ENCODE measurements around the gene AKT1. TPM values are rescaled to one million over a fixed set of nuclear protein-coding genes. Genes with fewer than 3 reads are reported as not detected.

Gene AKT1
- total RNA-seq, 1 experiment from 2014 or later = 118 TPM

- Mint-ChIP-seq H3K27me3 (ENCODE audit: unreplicated experiment) (peaks cover under 1% of the 10 kb centered on the region), H3K4me1 (ENCODE audit: low read depth, unreplicated experiment) (no peaks in the 10 kb centered on the region), H3K36me3 (ENCODE audit: insufficient read depth, unreplicated experiment) (peaks cover 5% of the 10 kb centered on the region), H3K27ac (ENCODE audit: unreplicated experiment) (no peak overlapping the region), H3K9me3 (ENCODE audit: low read depth, unreplicated experiment) (no peaks in the 10 kb centered on the region), H3K4me3 (ENCODE audit: low read depth, unreplicated experiment) (no peak overlapping the region)
- no TSS peak for BruUV-seq (replicated peaks)
- no peak for DNase-seq
- CTCF ChIA-PET = no interaction called here
- no peak for TF ChIP-seq CTCF (IDR thresholded peaks at IDR 0.05; ENCODE audit: unreplicated experiment)
- intact Hi-C loops (cut with micrococcal nuclease; ENCODE audit: unreplicated experiment) = no loop called here
These were observed 61.0 kb downstream of the AKT1 start for GRCh38 chr14:104734601-104734990.

GRCh38 chr14:104734051-104734587 lies 61.4 kb downstream of the AKT1 start:
- no peak overlapping the region for H3K4me3 Mint-ChIP-seq (ENCODE audit: low read depth, unreplicated experiment)
- no peak overlapping the region for H3K27ac Mint-ChIP-seq (ENCODE audit: unreplicated experiment)
- H3K4me1 Mint-ChIP-seq (ENCODE audit: low read depth, unreplicated experiment) = no peaks in the 10 kb centered on the region
- intact Hi-C loops (cut with micrococcal nuclease; ENCODE audit: unreplicated experiment) = no loop called here
- BruUV-seq (replicated peaks) = no TSS peak
- no peak for TF ChIP-seq CTCF (IDR thresholded peaks at IDR 0.05; ENCODE audit: unreplicated experiment)
- H3K36me3 Mint-ChIP-seq (ENCODE audit: insufficient read depth, unreplicated experiment) = peaks cover 6% of the 10 kb centered on the region
- CTCF ChIA-PET = no interaction called here
- DNase-seq = no peak
- peaks cover 5% of the 10 kb centered on the region for H3K27me3 Mint-ChIP-seq (ENCODE audit: unreplicated experiment)
- no peaks in the 10 kb centered on the region for H3K9me3 Mint-ChIP-seq (ENCODE audit: low read depth, unreplicated experiment)

- CTCF ChIA-PET = no interaction called here
- no peaks in the 10 kb centered on the region for H3K4me1 Mint-ChIP-seq (ENCODE audit: low read depth, unreplicated experiment)
- DNase-seq = peak; percentile 30
- no peak overlapping the region for H3K4me3 Mint-ChIP-seq (ENCODE audit: low read depth, unreplicated experiment)
- intact Hi-C loops (cut with micrococcal nuclease; ENCODE audit: unreplicated experiment) = no loop called here
- no peaks in the 10 kb centered on the region for H3K9me3 Mint-ChIP-seq (ENCODE audit: low read depth, unreplicated experiment)
- peaks cover 16% of the 10 kb centered on the region for H3K27me3 Mint-ChIP-seq (ENCODE audit: unreplicated experiment)
- no peak for TF ChIP-seq CTCF (IDR thresholded peaks at IDR 0.05; ENCODE audit: unreplicated experiment)
- H3K27ac Mint-ChIP-seq (ENCODE audit: unreplicated experiment) = peak overlapping the region; percentile 44
- peaks cover 12% of the 10 kb centered on the region for H3K36me3 Mint-ChIP-seq (ENCODE audit: insufficient read depth, unreplicated experiment)
- BruUV-seq (replicated peaks) = no TSS peak
These were observed 62.4 kb downstream of the AKT1 start for GRCh38 chr14:104732931-104733681.

- intact Hi-C loops (cut with micrococcal nuclease; ENCODE audit: unreplicated experiment) = no loop called here
- Mint-ChIP-seq H3K27ac (ENCODE audit: unreplicated experiment) (peak overlapping the region; percentile 44), H3K9me3 (ENCODE audit: low read depth, unreplicated experiment) (no peaks in the 10 kb centered on the region), H3K36me3 (ENCODE audit: insufficient read depth, unreplicated experiment) (peaks cover 18% of the 10 kb centered on the region), H3K27me3 (ENCODE audit: unreplicated experiment) (peaks cover 23% of the 10 kb centered on the region), H3K4me1 (ENCODE audit: low read depth, unreplicated experiment) (peaks cover 5% of the 10 kb centered on the region), H3K4me3 (ENCODE audit: low read depth, unreplicated experiment) (no peak overlapping the region)
- TF ChIP-seq CTCF (IDR thresholded peaks at IDR 0.05; ENCODE audit: unreplicated experiment) = no peak
- DNase-seq = peak; percentile 86
- CTCF ChIA-PET = interaction anchor here (1.9 kb wide), 1 partner anchor 20 kb away, joined by 7 read pairs; the partner anchor contains the start of gene SIVA1
- no TSS peak for BruUV-seq (replicated peaks)
These were observed 63.2 kb downstream of the AKT1 start for GRCh38 chr14:104732355-104732804.
